Transverse colon (tissue), 4 donors: ENCODE data around the gene FMNL2. TPM values are rescaled to one million over a fixed set of nuclear protein-coding genes. Genes with fewer than 3 reads are reported as not detected.

Source experiments
- DNase-seq: peaks from one replicate; pipeline ENCODE4 v3.0.0-alpha.2; 2019
- H3K27ac ChIP-seq, 4 donors: fragments of 200-600 bp; sonication (generic); 2 replicates each; pipeline ENCODE4 v1.5.1; 2016 to 2018; ENCODE audit warnings: inconsistent platforms in 4 of 4
- H3K27me3 ChIP-seq: fragments of 200-600 bp; sonication (generic); 2 replicates; pipeline ENCODE4 v1.5.1; 2017; ENCODE audit warnings: inconsistent platforms
- H3K36me3 ChIP-seq, 4 donors: fragments of 200-600 bp; sonication (generic); 2 replicates each; pipeline ENCODE4 v1.5.1; 2017 to 2019; ENCODE audit warnings: inconsistent platforms in 4 of 4
- H3K4me1 ChIP-seq, 4 donors: fragments of 200-600 bp; sonication (generic); 2 replicates each; pipeline ENCODE4 v1.5.1; 2017 to 2020; ENCODE audit warnings: inconsistent platforms in 4 of 4
- H3K4me3 ChIP-seq, 4 donors: fragments of 200-600 bp; sonication (generic); 1 replicate in 1 of 4; 2 replicates in 3 of 4; pipeline versions ENCODE4 v1.5.1 to v1.6.1; 2017 to 2019; ENCODE audit warnings: inconsistent platforms in 4 of 4
- H3K9me3 ChIP-seq, 2 donors: fragments of 200-600 bp; sonication (generic); 2 replicates each; pipeline ENCODE4 v1.5.1; 2017 to 2019; ENCODE audit warnings: inconsistent platforms in 2 of 2
- CTCF ChIP-seq, 5 experiments: fragments of 200-600 bp in 3 of 5; fragments of 450-650 bp in 2 of 5; sonication (generic) in 3 of 5; IDR thresholded peaks; 1 replicate in 2 of 5; 2 replicates in 3 of 5; pipeline ENCODE4 v1.5.1; 2016 to 2017; ENCODE audit warnings: antibody characterized with exemption in 5 of 5, inconsistent platforms in 3 of 5, mild to moderate bottlenecking in 2 of 5, moderate library complexity in 1 of 5
- EP300 ChIP-seq: sonication (generic); formaldehyde crosslinking; IDR thresholded peaks from one replicate; pipeline ENCODE4 v1.6.1; 2017; ENCODE audit warnings: antibody characterized with exemption, low read depth
- POLR2A ChIP-seq: fragments of 450-650 bp; IDR thresholded peaks from one replicate; pipeline ENCODE4 v1.6.1; 2016; ENCODE audit warnings: antibody characterized with exemption, mild to moderate bottlenecking, moderate library complexity
- POLR2AphosphoS5 ChIP-seq, 3 donors: sonication (generic); formaldehyde crosslinking; IDR thresholded peaks; one replicate each; pipeline ENCODE4 v1.6.1; 2016; ENCODE audit warnings: antibody characterized with exemption in 3 of 3
- WGBS, 2 donors: methylation state at CpG; one replicate each; pipeline ENCODE4 v1.1.5; 2018; ENCODE audit warnings: low coverage in 1 of 2; 5-methylcytosine and 5-hydroxymethylcytosine counted together
- in situ Hi-C, 4 donors: fragments of 200-750 bp; cut with MboI; loops; one replicate each; pipeline versions ENCODE4 v1.15.0 to v1.15.1; 2017; ENCODE audit warnings: low sequenced_read_pairs in 3 of 4, low pct_ligation_motif_present in 1 of 4, low pct_unique_long_range_greater_than_20kb in 1 of 4
- intact Hi-C: fragments of 100-400 bp; cut with DNase I; formaldehyde crosslinking; loops from one replicate; pipeline ENCODE4 v1.15.1; 2023; ENCODE audit warnings: low total_unique reads
- total RNA-seq, 4 donors: library from RNA; depleted of rRNA; stranded (reverse); fragments of >200 nt; gene quantifications; one replicate each; pipeline ENCODE4 v1.1.0, GENCODE V29; 2016

The FMNL2 gene
- total RNA-seq, 4 donors from 2014 or later = 9.2 to 31.4 (median 23.9) TPM

- Histone ChIP-seq H3K4me1 (peaks cover 0 to 13% (median 10%) of the 10 kb centered on the region in 4 donors), H3K27me3 (no peaks in the 10 kb centered on the region), H3K36me3 (no peaks in the 10 kb centered on the region), H3K27ac (no peak overlapping the region), H3K4me3 (no peak overlapping the region), H3K9me3 (no peaks in the 10 kb centered on the region)
- intact Hi-C loops (loop anchor here (10.0 kb wide), 1 partner anchor 54 kb away; no protein-coding TSS in a partner anchor), in situ Hi-C loops (loop anchor here in 1 of 4 donors (25.0 kb wide), 1 partner anchor 272 kb away; the partner anchor contains the start of gene FMNL2)
- TF ChIP-seq EP300 (no peak), CTCF (IDR thresholded peaks at IDR 0.05) (no peak), POLR2AphosphoS5 (IDR thresholded peaks at IDR 0.05) (no peak), POLR2A (no peak)
- WGBS, 2 donors = 73 to 75% methylated on average over 2 of the region's 2 CpGs
- no peak for DNase-seq
Measured at GRCh38 chr2:152609154-152609553, 274.2 kb downstream of the FMNL2 start.

- TF ChIP-seq CTCF (IDR thresholded peaks at IDR 0.05) (no peak), POLR2A (no peak), EP300 (no peak), POLR2AphosphoS5 (IDR thresholded peaks at IDR 0.05) (no peak)
- intact Hi-C loops = loop anchor here (10.0 kb wide), 1 partner anchor 55 kb away; no protein-coding TSS in a partner anchor
- WGBS, 2 donors = 69 to 78% methylated on average over 1 of the region's 1 CpG
- H3K27ac ChIP-seq = no peak overlapping the region
- no peaks in the 10 kb centered on the region for H3K9me3 ChIP-seq
- no peaks in the 10 kb centered on the region for H3K36me3 ChIP-seq
- peaks cover 0 to 13% (median 10%) of the 10 kb centered on the region in 4 donors for H3K4me1 ChIP-seq
- DNase-seq = no peak
- H3K4me3 ChIP-seq = no peak overlapping the region
- in situ Hi-C loops = loop anchor here in 1 of 4 donors (25.0 kb wide), 1 partner anchor 272 kb away; the partner anchor contains the start of gene FMNL2
- H3K27me3 ChIP-seq = no peaks in the 10 kb centered on the region
Measured at GRCh38 chr2:152609699-152610098, 274.7 kb downstream of the FMNL2 start.

- peaks cover 0 to 13% (median 10%) of the 10 kb centered on the region in 4 donors for H3K4me1 ChIP-seq
- no peaks in the 10 kb centered on the region for H3K9me3 ChIP-seq
- in situ Hi-C loops = loop anchor here in 1 of 4 donors (25.0 kb wide), 1 partner anchor 274 kb away; the partner anchor contains the start of gene FMNL2
- peak; percentile 15 for DNase-seq
- H3K27me3 ChIP-seq = no peaks in the 10 kb centered on the region
- no peak overlapping the region for H3K4me3 ChIP-seq
- TF ChIP-seq EP300 (no peak), CTCF (IDR thresholded peaks at IDR 0.05) (no peak), POLR2A (no peak), POLR2AphosphoS5 (IDR thresholded peaks at IDR 0.05) (peak in 1 of 3 donors; percentile 32)
- H3K36me3 ChIP-seq = no peaks in the 10 kb centered on the region
- WGBS, 2 donors = 50 to 52% methylated on average over 3 to 5 of the region's 5 CpGs
- peak overlapping the region; percentile 52 to 59 (median 54) for H3K27ac ChIP-seq
- intact Hi-C loops = no loop called here
Measured at GRCh38 chr2:152611458-152612231, 276.7 kb downstream of the FMNL2 start.

- WGBS, 2 donors = 78 to 82% methylated on average over 2 of the region's 2 CpGs
- Histone ChIP-seq H3K36me3 (no peaks in the 10 kb centered on the region), H3K27me3 (no peaks in the 10 kb centered on the region), H3K27ac (no peak overlapping the region), H3K9me3 (no peaks in the 10 kb centered on the region), H3K4me3 (no peak overlapping the region), H3K4me1 (peaks cover 0 to 13% (median 10%) of the 10 kb centered on the region in 4 donors)
- intact Hi-C loops = no loop called here
- in situ Hi-C loops = loop anchor here in 1 of 4 donors (25.0 kb wide), 1 partner anchor 276 kb away; the partner anchor contains the start of gene FMNL2
- no peak for TF ChIP-seq EP300
- TF ChIP-seq POLR2A = no peak
- TF ChIP-seq CTCF (IDR thresholded peaks at IDR 0.05) = no peak
- no peak for TF ChIP-seq POLR2AphosphoS5 (IDR thresholded peaks at IDR 0.05)
- DNase-seq = no peak
Measured at GRCh38 chr2:152613235-152613634, 278.3 kb downstream of the FMNL2 start.
